Measurements from ENCODE around the gene LIG3.
A peak's percentile ranks its signal among the peaks of the same experiment; 100 is the strongest.

Gene LIG3

GRCh38 chr17:35046740-35047283, 66.5 kb downstream of the LIG3 start:
- TF ChIP-seq RARB (CRISPR knock-in tag; IDR thresholded peaks at IDR 0.05) (no peak), TOX (CRISPR knock-in tag; IDR thresholded peaks at IDR 0.05; ENCODE audit: borderline replicate concordance) (no peak)
- peak; percentile 85 for ATAC-seq

- ATAC-seq = no peak
- TF ChIP-seq PATZ1 (CRISPR knock-in tag; IDR thresholded peaks at IDR 0.05; ENCODE audit: borderline replicate concordance) (no peak), RARB (CRISPR knock-in tag; IDR thresholded peaks at IDR 0.05) (no peak), ISL1 (CRISPR knock-in tag; IDR thresholded peaks at IDR 0.05) (no peak), ZNF70 (CRISPR knock-in tag; IDR thresholded peaks at IDR 0.05) (no peak), TCF4 (CRISPR knock-in tag; IDR thresholded peaks at IDR 0.05; ENCODE audit: borderline replicate concordance) (no peak), GLIS3 (CRISPR knock-in tag; IDR thresholded peaks at IDR 0.05) (no peak), TSHZ2 (CRISPR knock-in tag; IDR thresholded peaks at IDR 0.05) (no peak), PPARA (CRISPR knock-in tag; IDR thresholded peaks at IDR 0.05; ENCODE audit: borderline replicate concordance) (no peak), CSDC2 (CRISPR knock-in tag; IDR thresholded peaks at IDR 0.05) (no peak), ZC3H10 (CRISPR knock-in tag; IDR thresholded peaks at IDR 0.05) (no peak), OSR1 (CRISPR knock-in tag; IDR thresholded peaks at IDR 0.05) (no peak), TOX (CRISPR knock-in tag; IDR thresholded peaks at IDR 0.05; ENCODE audit: borderline replicate concordance) (no peak)
Measured at GRCh38 chr17:35048685-35049379, 68.5 kb downstream of the LIG3 start.

- no peak for ATAC-seq
- TF ChIP-seq ISL1 (CRISPR knock-in tag; IDR thresholded peaks at IDR 0.05) (no peak), OSR1 (CRISPR knock-in tag; IDR thresholded peaks at IDR 0.05) (no peak), POU6F1 (CRISPR knock-in tag; IDR thresholded peaks at IDR 0.05; ENCODE audit: borderline replicate concordance, low read depth) (no peak), ZNF70 (CRISPR knock-in tag; IDR thresholded peaks at IDR 0.05) (no peak), ZC3H10 (CRISPR knock-in tag; IDR thresholded peaks at IDR 0.05) (no peak), ARNTL (CRISPR knock-in tag; IDR thresholded peaks at IDR 0.05; ENCODE audit: borderline replicate concordance, low read depth) (no peak), ESRRG (CRISPR knock-in tag; IDR thresholded peaks at IDR 0.05) (no peak), ZNF565 (CRISPR knock-in tag; conservative IDR thresholded peaks at IDR 0.05; ENCODE audit: low read depth) (no peak)
Measured at GRCh38 chr17:35050170-35050569, 69.9 kb downstream of the LIG3 start.

GRCh38 chr17:35051183-35051578, 70.9 kb downstream of the LIG3 start:
- TF ChIP-seq ZNF8 (CRISPR knock-in tag; IDR thresholded peaks at IDR 0.05) (no peak), CSDC2 (CRISPR knock-in tag; IDR thresholded peaks at IDR 0.05) (no peak), TSHZ2 (CRISPR knock-in tag; IDR thresholded peaks at IDR 0.05) (no peak), ISL1 (CRISPR knock-in tag; IDR thresholded peaks at IDR 0.05) (no peak), POU6F1 (CRISPR knock-in tag; IDR thresholded peaks at IDR 0.05; ENCODE audit: borderline replicate concordance, low read depth) (no peak), ZFP3 (CRISPR knock-in tag; IDR thresholded peaks at IDR 0.05) (no peak), PATZ1 (CRISPR knock-in tag; IDR thresholded peaks at IDR 0.05; ENCODE audit: borderline replicate concordance) (no peak), ZFP30 (CRISPR knock-in tag; IDR thresholded peaks at IDR 0.05) (no peak), SNAI2 (CRISPR knock-in tag; IDR thresholded peaks at IDR 0.05) (no peak)
- ATAC-seq = no peak
